NCI-H524 treated with DMSO at 0.1 percent for 48 hours (cell line): ENCODE measurements around the gene PARD3.

ENCODE experiments used
- DNase-seq: peaks from one replicate; lab custom pipeline; 2025; lab: John Stamatoyannopoulos, UW

Gene PARD3

GRCh38 chr10:34824870-34825269, 9.8 kb upstream of the PARD3 start:
- no peak for DNase-seq

GRCh38 chr10:34821587-34822585, 6.8 kb upstream of the PARD3 start:
- no peak for DNase-seq

GRCh38 chr10:34817586-34817985, 2.5 kb upstream of the PARD3 start:
- DNase-seq, result no peak

GRCh38 chr10:34817054-34817453, 2.0 kb upstream of the PARD3 start:
- no peak for DNase-seq

- DNase-seq, result no peak
Observed at GRCh38 chr10:34816501-34817002, 1.5 kb upstream of the PARD3 start.

GRCh38 chr10:34816085-34816496, 995 bp upstream of the PARD3 start:
- no peak for DNase-seq

GRCh38 chr10:34814913-34815184, 247 bp downstream of the PARD3 start:
- no peak for DNase-seq

- no peak for DNase-seq
Observed at GRCh38 chr10:34814223-34814912, 728 bp downstream of the PARD3 start.

GRCh38 chr10:34813626-34814222, 1.4 kb downstream of the PARD3 start:
- DNase-seq, result no peak

- DNase-seq, result no peak
Observed at GRCh38 chr10:34812771-34813170, 2.3 kb downstream of the PARD3 start.

- no peak for DNase-seq
Observed at GRCh38 chr10:34811968-34812514, 3.1 kb downstream of the PARD3 start.

- DNase-seq, result no peak
Observed at GRCh38 chr10:34811126-34811967, 3.7 kb downstream of the PARD3 start.

- no peak for DNase-seq
Observed at GRCh38 chr10:34809796-34810195, 5.3 kb downstream of the PARD3 start.

GRCh38 chr10:34808801-34809745, 6.0 kb downstream of the PARD3 start:
- no peak for DNase-seq

GRCh38 chr10:34808336-34808735, 6.8 kb downstream of the PARD3 start:
- DNase-seq, result no peak

GRCh38 chr10:34804306-34804705, 10.8 kb downstream of the PARD3 start:
- no peak for DNase-seq

GRCh38 chr10:34802692-34803091, 12.4 kb downstream of the PARD3 start:
- no peak for DNase-seq

GRCh38 chr10:34801097-34801733, 13.9 kb downstream of the PARD3 start:
- DNase-seq, result no peak

- no peak for DNase-seq
Observed at GRCh38 chr10:34800624-34801023, 14.5 kb downstream of the PARD3 start.

- DNase-seq, result no peak
Observed at GRCh38 chr10:34798654-34799053, 16.4 kb downstream of the PARD3 start.
